SU-DHL-6 (cell line): ENCODE measurements around the gene SYNDIG1.

Experiments used
- H2AFZ ChIP-seq: fragments of 200-600 bp; sonication (generic); 2 replicates; pipeline ENCODE4 v1.6.1; 2014; ENCODE audit warnings: low read depth, mild to moderate bottlenecking, moderate library complexity, mixed read lengths, antibody characterized with exemption, low read length; ENCODE audit not compliant: severe bottlenecking
- H3F3A ChIP-seq: fragments of 200-600 bp; shearing (Covaris generic); 2 replicates; pipeline ENCODE4 v1.6.0; 2016; ENCODE audit warnings: antibody characterized with exemption, mild to moderate bottlenecking; ENCODE audit not compliant: insufficient read depth
- H3K27ac ChIP-seq: fragments of 200-600 bp; sonication (generic); 2 replicates; pipeline ENCODE4 v1.5.1; 2016; ENCODE audit warnings: low read depth, mild to moderate bottlenecking, low read length, moderate library complexity, mixed read lengths
- H3K27me3 ChIP-seq: fragments of 200-600 bp; sonication (generic), shearing (Covaris generic); 2 replicates; pipeline ENCODE4 v1.6.0; 2014; ENCODE audit warnings: mild to moderate bottlenecking, low read length
- H3K36me3 ChIP-seq: fragments of 200-600 bp; sonication (generic); 2 replicates; pipeline ENCODE4 v1.6.1; 2014; ENCODE audit warnings: mild to moderate bottlenecking, low read length, mixed read lengths
- H3K4me2 ChIP-seq: fragments of 300-600, 200-600 bp; shearing (Covaris generic), sonication (generic); 2 replicates; pipeline ENCODE4 v1.6.0; 2014; ENCODE audit warnings: low read length, low read depth, mild to moderate bottlenecking; ENCODE audit not compliant: poor library complexity, severe bottlenecking
- H3K4me3 ChIP-seq: fragments of 200-600 bp; sonication (generic); 2 replicates; pipeline ENCODE4 v1.5.1; 2014; ENCODE audit warnings: antibody characterized with exemption, low read length, mild to moderate bottlenecking, mixed read lengths; ENCODE audit not compliant: insufficient read depth, poor library complexity, severe bottlenecking
- H3K79me2 ChIP-seq: fragments of 200-600 bp; sonication (generic); 2 replicates; pipeline ENCODE4 v1.6.1; 2014; ENCODE audit warnings: mild to moderate bottlenecking, low read length, moderate library complexity; ENCODE audit not compliant: insufficient read depth
- H3K9ac ChIP-seq: fragments of 200-600 bp; sonication (generic); 2 replicates; pipeline ENCODE4 v1.7.0; 2014; ENCODE audit warnings: mild to moderate bottlenecking, low read length
- H3K9me2 ChIP-seq: fragments of 200-600 bp; sonication (generic); replicated peaks from 2 replicates; pipeline ENCODE4 v1.6.1; 2014; ENCODE audit warnings: low read length; ENCODE audit not compliant: insufficient read depth
- H3K9me3 ChIP-seq: fragments of 200-600 bp; sonication (generic); 2 replicates; pipeline ENCODE4 v1.6.1; 2014; ENCODE audit warnings: low read length, mixed read lengths; ENCODE audit not compliant: insufficient read depth
- H4K20me1 ChIP-seq: fragments of 200-600 bp; sonication (generic); 2 replicates; pipeline ENCODE4 v1.6.1; 2014; ENCODE audit warnings: low read depth, mild to moderate bottlenecking, antibody characterized with exemption, low read length, moderate library complexity, mixed read lengths
- EZH2phosphoT487 ChIP-seq: fragments of 200-600 bp; sonication (generic), shearing (Covaris generic); conservative IDR thresholded peaks from 2 replicates; pipeline ENCODE4 v1.6.1; 2018; ENCODE audit warnings: mild to moderate bottlenecking, antibody characterized with exemption, low read length, moderate library complexity, mixed read lengths
- TF ChIP-seq, protein P1 (sequence below): fragments of 200-600 bp; sonication (generic); IDR thresholded peaks from one replicate; pipeline ENCODE4 v1.5.1; 2017; ENCODE audit warnings: antibody characterized with exemption, mild to moderate bottlenecking, low read length, moderate library complexity; ENCODE audit not compliant: insufficient read depth, poor library complexity, severe bottlenecking

Gene SYNDIG1

DNA sequence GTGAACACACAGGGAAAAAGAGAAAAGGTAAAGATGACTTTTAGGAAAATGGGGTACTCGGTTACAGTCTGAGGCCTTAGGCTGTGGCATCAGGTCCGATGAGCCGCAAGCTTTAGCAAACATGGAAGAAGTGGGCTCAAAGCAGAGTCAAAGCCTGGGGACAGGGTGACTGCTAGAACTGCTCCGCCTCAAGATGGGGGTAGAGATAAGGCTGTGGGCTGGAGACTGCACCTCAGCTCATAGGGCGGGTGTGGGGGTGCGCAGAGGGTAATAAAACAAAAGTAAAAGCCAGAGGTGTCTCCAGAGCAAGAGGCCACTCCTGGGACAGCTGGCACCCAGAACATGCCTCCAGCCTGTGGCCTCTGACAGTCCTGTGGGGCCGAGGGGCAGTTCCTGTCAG lies 21.3 kb upstream of the SYNDIG1 start:
- H4K20me1 ChIP-seq: no peaks in the 10 kb centered on the region
- no peak overlapping the region for H3K27ac ChIP-seq
- H2AFZ ChIP-seq: no peak overlapping the region
- no peak overlapping the region for H3K9ac ChIP-seq
- H3K36me3 ChIP-seq: no peaks in the 10 kb centered on the region
- no peak overlapping the region for H3K4me2 ChIP-seq
- H3K9me2 ChIP-seq: no peaks in the 10 kb centered on the region
- TF ChIP-seq, protein P1, sequence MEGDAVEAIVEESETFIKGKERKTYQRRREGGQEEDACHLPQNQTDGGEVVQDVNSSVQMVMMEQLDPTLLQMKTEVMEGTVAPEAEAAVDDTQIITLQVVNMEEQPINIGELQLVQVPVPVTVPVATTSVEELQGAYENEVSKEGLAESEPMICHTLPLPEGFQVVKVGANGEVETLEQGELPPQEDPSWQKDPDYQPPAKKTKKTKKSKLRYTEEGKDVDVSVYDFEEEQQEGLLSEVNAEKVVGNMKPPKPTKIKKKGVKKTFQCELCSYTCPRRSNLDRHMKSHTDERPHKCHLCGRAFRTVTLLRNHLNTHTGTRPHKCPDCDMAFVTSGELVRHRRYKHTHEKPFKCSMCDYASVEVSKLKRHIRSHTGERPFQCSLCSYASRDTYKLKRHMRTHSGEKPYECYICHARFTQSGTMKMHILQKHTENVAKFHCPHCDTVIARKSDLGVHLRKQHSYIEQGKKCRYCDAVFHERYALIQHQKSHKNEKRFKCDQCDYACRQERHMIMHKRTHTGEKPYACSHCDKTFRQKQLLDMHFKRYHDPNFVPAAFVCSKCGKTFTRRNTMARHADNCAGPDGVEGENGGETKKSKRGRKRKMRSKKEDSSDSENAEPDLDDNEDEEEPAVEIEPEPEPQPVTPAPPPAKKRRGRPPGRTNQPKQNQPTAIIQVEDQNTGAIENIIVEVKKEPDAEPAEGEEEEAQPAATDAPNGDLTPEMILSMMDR: no peak
- no peak for TF ChIP-seq EZH2phosphoT487
- no peaks in the 10 kb centered on the region for H3F3A ChIP-seq
- H3K27me3 ChIP-seq: no peaks in the 10 kb centered on the region
- no peak overlapping the region for H3K4me3 ChIP-seq
- no peaks in the 10 kb centered on the region for H3K9me3 ChIP-seq
- H3K79me2 ChIP-seq: no peaks in the 10 kb centered on the region

DNA sequence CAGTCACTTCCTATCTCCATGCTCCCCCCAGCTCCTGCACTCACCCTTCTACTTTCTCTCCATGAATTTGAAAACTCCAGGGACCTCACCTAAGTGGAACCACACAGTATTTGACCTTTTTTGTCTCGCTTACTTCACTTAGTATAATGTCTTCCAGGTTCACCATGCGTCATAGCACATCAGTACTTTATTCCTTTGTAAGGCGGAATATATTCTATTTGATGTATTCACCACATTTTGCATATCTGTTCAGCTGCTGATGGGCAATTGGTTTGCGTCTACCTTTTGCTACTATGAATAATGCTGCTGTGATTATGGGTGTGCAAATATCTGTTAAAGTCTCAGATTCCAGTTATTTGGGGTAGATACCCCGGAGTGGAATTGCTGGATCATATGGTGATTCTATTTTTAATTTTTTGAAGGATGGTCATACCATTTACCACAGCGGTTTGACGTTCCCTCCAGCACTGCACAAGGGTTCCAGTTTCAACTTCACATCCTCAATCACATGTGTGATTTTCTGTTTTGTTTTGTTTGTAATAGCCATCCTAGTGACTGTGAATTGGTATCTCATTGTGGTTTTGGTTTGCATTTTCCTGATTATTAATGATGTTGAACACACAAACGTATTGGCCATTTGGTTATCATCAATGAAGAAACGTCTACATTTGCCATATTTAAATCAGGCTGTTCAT lies 20.3 kb upstream of the SYNDIG1 start:
- Histone ChIP-seq H4K20me1 (no peaks in the 10 kb centered on the region), H3K79me2 (no peaks in the 10 kb centered on the region), H3K9ac (no peak overlapping the region), H3K9me3 (no peaks in the 10 kb centered on the region), H3F3A (no peaks in the 10 kb centered on the region), H3K9me2 (no peaks in the 10 kb centered on the region), H3K36me3 (no peaks in the 10 kb centered on the region), H2AFZ (no peak overlapping the region), H3K27me3 (no peaks in the 10 kb centered on the region), H3K4me2 (no peak overlapping the region), H3K27ac (no peak overlapping the region), H3K4me3 (no peak overlapping the region)
- TF ChIP-seq, protein P1: no peak
- TF ChIP-seq EZH2phosphoT487: no peak

DNA sequence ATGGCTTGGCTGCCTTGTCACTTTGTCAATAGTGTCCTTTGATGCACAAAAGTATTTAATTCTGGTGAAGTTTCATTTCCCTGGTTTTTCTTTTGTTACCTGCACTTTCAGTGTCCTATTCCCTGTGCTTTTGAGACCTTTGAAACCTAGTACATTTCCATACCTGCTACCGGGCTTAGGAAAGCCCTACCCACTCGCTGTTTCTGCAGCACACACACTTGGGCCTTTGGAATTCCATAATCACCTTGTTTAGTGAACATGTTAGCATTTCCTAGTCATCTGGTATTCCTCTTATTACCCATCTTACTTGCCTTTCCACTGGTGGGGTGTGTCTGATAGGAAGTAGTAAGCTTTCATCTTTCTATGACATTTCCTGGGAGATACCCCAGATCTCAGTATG lies 19.3 kb upstream of the SYNDIG1 start:
- Histone ChIP-seq H4K20me1 (no peaks in the 10 kb centered on the region), H3K27ac (no peak overlapping the region), H3K79me2 (no peaks in the 10 kb centered on the region), H3F3A (no peaks in the 10 kb centered on the region), H3K36me3 (no peaks in the 10 kb centered on the region), H3K9me2 (no peaks in the 10 kb centered on the region), H3K4me3 (no peak overlapping the region), H3K9ac (no peak overlapping the region), H3K9me3 (no peaks in the 10 kb centered on the region), H3K27me3 (no peaks in the 10 kb centered on the region), H3K4me2 (no peak overlapping the region), H2AFZ (no peak overlapping the region)
- TF ChIP-seq EZH2phosphoT487: no peak
- TF ChIP-seq, protein P1: no peak
